ENCODE measurements around the gene RHEX. TPM values are rescaled to one million over a fixed set of nuclear protein-coding genes. Genes with fewer than 3 reads are reported as not detected.

RHEX gene
- total and polyA plus RNA-seq, 2 of the 13 experiments (the other 11 are each of a cell fraction or from before 2014, with no cell fraction given), result 1.4 to 2.7 TPM

DNA sequence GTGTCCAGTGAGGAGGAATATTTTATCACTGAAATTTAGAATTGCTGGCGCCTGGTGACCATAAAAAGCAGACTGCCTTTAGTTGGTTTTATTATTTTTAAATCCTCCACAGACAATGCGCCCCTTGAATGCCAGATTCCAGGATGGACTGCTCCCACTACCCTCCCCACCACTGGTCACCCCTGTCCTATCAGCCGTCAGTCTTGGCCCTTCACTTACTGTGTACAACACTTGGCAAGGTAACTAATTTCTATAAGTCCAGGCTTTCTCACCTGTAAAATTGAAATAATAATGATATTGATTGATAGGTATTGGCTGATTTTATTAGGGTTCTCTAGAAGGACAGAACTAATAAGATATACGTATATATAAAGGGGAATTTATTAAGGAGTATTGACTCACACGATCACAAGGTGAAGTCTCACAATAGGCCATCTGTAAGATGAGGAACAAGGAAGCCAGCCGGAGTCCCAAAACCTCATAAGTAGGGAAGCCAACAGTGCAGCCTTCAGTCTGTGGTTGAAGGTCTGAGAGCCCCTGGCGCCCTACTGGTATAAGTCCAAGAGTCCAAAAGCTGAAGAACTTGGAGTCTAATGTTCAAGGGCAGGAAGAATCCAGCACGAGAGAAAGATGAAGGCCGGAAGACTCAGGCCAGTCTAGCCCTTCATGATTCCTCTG lies 17.8 kb downstream of the RHEX start:
- no peak for FAIRE-seq
- POLR2A ChIA-PET, result interaction anchor here (0.9 kb wide), 1 partner anchor 22 kb away, joined by 3 read pairs; no protein-coding TSS in a partner anchor
- no peak overlapping the region for H3K4me3 ChIP-seq (replicated peaks in 1 of 3; ENCODE audit: insufficient read depth in 1 of 3, low read depth in 2 of 3, low read length in 3 of 3)
- no peak overlapping the region for H2AFZ ChIP-seq (ENCODE audit: low read length)
- no peak overlapping the region for H3K27ac ChIP-seq (ENCODE audit: extremely low read length, insufficient read depth, low read length)
- no peak for ATAC-seq
- in situ Hi-C loops (cut with HindIII; ENCODE audit: extremely low pct_ligation_motif_present, low pct_unique_long_range_greater_than_20kb) (no loop called here), intact Hi-C loops (cut with micrococcal nuclease; ENCODE audit: unreplicated experiment) (no loop called here)
- TF ChIP-seq ZNF317 (CRISPR knock-in tag; IDR thresholded peaks at IDR 0.05), result peak; percentile 85
- TF ChIP-seq ZNF331 (CRISPR knock-in tag; IDR thresholded peaks at IDR 0.05), result no peak
- TF ChIP-seq, protein P1, sequence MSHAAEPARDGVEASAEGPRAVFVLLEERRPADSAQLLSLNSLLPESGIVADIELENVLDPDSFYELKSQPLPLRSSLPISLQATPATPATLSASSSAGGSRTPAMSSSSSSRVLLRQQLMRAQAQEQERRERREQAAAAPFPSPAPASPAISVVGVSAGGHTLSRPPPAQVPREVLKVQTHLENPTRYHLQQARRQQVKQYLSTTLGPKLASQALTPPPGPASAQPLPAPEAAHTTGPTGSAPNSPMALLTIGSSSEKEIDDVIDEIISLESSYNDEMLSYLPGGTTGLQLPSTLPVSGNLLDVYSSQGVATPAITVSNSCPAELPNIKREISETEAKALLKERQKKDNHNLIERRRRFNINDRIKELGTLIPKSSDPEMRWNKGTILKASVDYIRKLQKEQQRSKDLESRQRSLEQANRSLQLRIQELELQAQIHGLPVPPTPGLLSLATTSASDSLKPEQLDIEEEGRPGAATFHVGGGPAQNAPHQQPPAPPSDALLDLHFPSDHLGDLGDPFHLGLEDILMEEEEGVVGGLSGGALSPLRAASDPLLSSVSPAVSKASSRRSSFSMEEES (CRISPR knock-in tag; IDR thresholded peaks at IDR 0.05), result no peak
- no peak for TF ChIP-seq NCOA1 (CRISPR knock-in tag; IDR thresholded peaks at IDR 0.05)
- TF ChIP-seq ZNF563 (CRISPR knock-in tag; IDR thresholded peaks at IDR 0.05), result no peak
- TF ChIP-seq ZNF781 (CRISPR knock-in tag; IDR thresholded peaks at IDR 0.05; ENCODE audit: borderline replicate concordance, not compliant biosample characterization), result no peak
- TF ChIP-seq, protein P2, sequence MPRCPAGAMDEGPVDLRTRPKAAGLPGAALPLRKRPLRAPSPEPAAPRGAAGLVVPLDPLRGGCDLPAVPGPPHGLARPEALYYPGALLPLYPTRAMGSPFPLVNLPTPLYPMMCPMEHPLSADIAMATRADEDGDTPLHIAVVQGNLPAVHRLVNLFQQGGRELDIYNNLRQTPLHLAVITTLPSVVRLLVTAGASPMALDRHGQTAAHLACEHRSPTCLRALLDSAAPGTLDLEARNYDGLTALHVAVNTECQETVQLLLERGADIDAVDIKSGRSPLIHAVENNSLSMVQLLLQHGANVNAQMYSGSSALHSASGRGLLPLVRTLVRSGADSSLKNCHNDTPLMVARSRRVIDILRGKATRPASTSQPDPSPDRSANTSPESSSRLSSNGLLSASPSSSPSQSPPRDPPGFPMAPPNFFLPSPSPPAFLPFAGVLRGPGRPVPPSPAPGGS (CRISPR knock-in tag; IDR thresholded peaks at IDR 0.05), result no peak
- no peak overlapping the region for H3K9ac ChIP-seq (ENCODE audit: insufficient read depth, low read depth, low read length)
- H3K36me3 ChIP-seq (replicated peaks in 1 of 2; ENCODE audit: control insufficient read depth in 1 of 2, insufficient read depth in 2 of 2, low read length in 2 of 2), result no peaks in the 10 kb centered on the region
- H3K4me1 ChIP-seq (ENCODE audit: insufficient read depth, low read length), result no peaks in the 10 kb centered on the region
- CTCF ChIA-PET (ENCODE audit: low intra/inter-chr PET ratio, low total read pairs), result no interaction called here
- DNase-seq (ENCODE audit: low spot score), result no peak
- no peaks in the 10 kb centered on the region for H3K27me3 ChIP-seq (ENCODE audit: control insufficient read depth in 1 of 2, insufficient read depth in 2 of 2, low read length in 2 of 2)
- WGBS (ENCODE audit: low lambda C conversion rate), result 99% methylated on average over 9 of the region's 9 CpGs
- H3K9me3 ChIP-seq (ENCODE audit: low read length), result no peaks in the 10 kb centered on the region
- no peaks in the 10 kb centered on the region for H4K20me1 ChIP-seq (ENCODE audit: insufficient read depth, low read length)
- no peak overlapping the region for H3K4me2 ChIP-seq (ENCODE audit: low read depth, low read length)
- no TSS peak for BruUV-seq (replicated peaks)
- H3K79me2 ChIP-seq (ENCODE audit: insufficient read depth, low read length), result no peaks in the 10 kb centered on the region

Data from HepG2 (cell line).